ENCODE data around the gene CCDC33.

CCDC33 gene

GRCh38 chr15:74276560-74276959 is 40.4 kb downstream of the CCDC33 start:
- H3K27ac ChIP-seq (ENCODE audit: low read length, poor library complexity, severe bottlenecking): no peak overlapping the region
- peaks cover 71 to 79% of the 10 kb centered on the region in 2 experiments for H3K27me3 ChIP-seq (ENCODE audit: control insufficient read depth in 1 of 2, insufficient read depth in 1 of 2, low read length in 2 of 2)
- H3K79me1 ChIP-seq (replicated peaks; ENCODE audit: low read length, poor library complexity, severe bottlenecking): no peaks in the 10 kb centered on the region
- no peak overlapping the region for H2BK15ac ChIP-seq (ENCODE audit: low read depth, poor library complexity, severe bottlenecking)
- no peak overlapping the region for H2BK12ac ChIP-seq (ENCODE audit: low read length in 2 of 2)
- no peak overlapping the region for H4K8ac ChIP-seq (ENCODE audit: low read length)
- no peak overlapping the region for H2AK5ac ChIP-seq (ENCODE audit: low read length, severe bottlenecking)
- H4K91ac ChIP-seq (ENCODE audit: low read length): no peak overlapping the region
- H3K36me3 ChIP-seq (ENCODE audit: control insufficient read depth in 1 of 2, insufficient read depth in 2 of 2, low read depth in 1 of 2, low read length in 2 of 2): no peaks in the 10 kb centered on the region
- no peak overlapping the region for H2BK120ac ChIP-seq (ENCODE audit: low read depth, low read length)
- no peak for DNase-seq
- no peak overlapping the region for H3K9ac ChIP-seq (ENCODE audit: low read length)
- H3K9me3 ChIP-seq (ENCODE audit: control insufficient read depth, low read length): no peaks in the 10 kb centered on the region
- no peak overlapping the region for H3K4me3 ChIP-seq (ENCODE audit: insufficient read depth in 1 of 2, low read depth in 1 of 2, low read length in 2 of 2)
- 71% methylated on average over 2 of the region's 3 CpGs for WGBS
- H3K18ac ChIP-seq (ENCODE audit: low read depth in 1 of 2, low read length in 2 of 2): no peak overlapping the region
- no peaks in the 10 kb centered on the region for H3K4me1 ChIP-seq (ENCODE audit: control insufficient read depth, insufficient read depth, low read depth, low read length)
- peak overlapping the region in 1 of 2 experiments; percentile 51 for H3K14ac ChIP-seq (ENCODE audit: low read length in 2 of 2)
- no peak overlapping the region for H2BK5ac ChIP-seq (ENCODE audit: low read depth, low read length, poor library complexity, severe bottlenecking)
- no peak overlapping the region for H3K23ac ChIP-seq (ENCODE audit: low read length in 2 of 2)
- no peak overlapping the region for H3K4me2 ChIP-seq (ENCODE audit: low read length, poor library complexity, severe bottlenecking)
- no peak overlapping the region for H2AFZ ChIP-seq (ENCODE audit: low read depth, low read length)
- no peak overlapping the region for H3K4ac ChIP-seq (ENCODE audit: low read depth in 1 of 2, low read length in 2 of 2)

GRCh38 chr15:74277242-74277810 is 41.2 kb downstream of the CCDC33 start:
- Histone ChIP-seq H3K18ac (ENCODE audit: low read depth in 1 of 2, low read length in 2 of 2) (no peak overlapping the region), H2BK120ac (ENCODE audit: low read depth, low read length) (no peak overlapping the region), H3K14ac (ENCODE audit: low read length in 2 of 2) (no peak overlapping the region), H4K8ac (ENCODE audit: low read length) (no peak overlapping the region), H3K4me1 (ENCODE audit: control insufficient read depth, insufficient read depth, low read depth, low read length) (no peaks in the 10 kb centered on the region), H3K27me3 (ENCODE audit: control insufficient read depth in 1 of 2, insufficient read depth in 1 of 2, low read length in 2 of 2) (peaks cover 71 to 84% of the 10 kb centered on the region in 2 experiments), H2AK5ac (ENCODE audit: low read length, severe bottlenecking) (no peak overlapping the region), H3K27ac (ENCODE audit: low read length, poor library complexity, severe bottlenecking) (no peak overlapping the region), H3K9ac (ENCODE audit: low read length) (no peak overlapping the region), H3K36me3 (ENCODE audit: control insufficient read depth in 1 of 2, insufficient read depth in 2 of 2, low read depth in 1 of 2, low read length in 2 of 2) (no peaks in the 10 kb centered on the region), H3K4me2 (ENCODE audit: low read length, poor library complexity, severe bottlenecking) (no peak overlapping the region), H2AFZ (ENCODE audit: low read depth, low read length) (no peak overlapping the region), H3K79me1 (replicated peaks; ENCODE audit: low read length, poor library complexity, severe bottlenecking) (no peaks in the 10 kb centered on the region), H3K4me3 (ENCODE audit: insufficient read depth in 1 of 2, low read depth in 1 of 2, low read length in 2 of 2) (no peak overlapping the region), H3K4ac (ENCODE audit: low read depth in 1 of 2, low read length in 2 of 2) (no peak overlapping the region), H4K91ac (ENCODE audit: low read length) (no peak overlapping the region), H2BK15ac (ENCODE audit: low read depth, poor library complexity, severe bottlenecking) (no peak overlapping the region), H2BK5ac (ENCODE audit: low read depth, low read length, poor library complexity, severe bottlenecking) (no peak overlapping the region), H3K23ac (ENCODE audit: low read length in 2 of 2) (no peak overlapping the region), H2BK12ac (ENCODE audit: low read length in 2 of 2) (no peak overlapping the region), H3K9me3 (ENCODE audit: control insufficient read depth, low read length) (no peaks in the 10 kb centered on the region)
- 81% methylated on average over 7 of the region's 8 CpGs for WGBS
- DNase-seq: no peak

GRCh38 chr15:74278207-74278606 is 42.1 kb downstream of the CCDC33 start:
- Histone ChIP-seq H3K18ac (ENCODE audit: low read depth in 1 of 2, low read length in 2 of 2) (no peak overlapping the region), H3K27ac (ENCODE audit: low read length, poor library complexity, severe bottlenecking) (no peak overlapping the region), H3K79me1 (replicated peaks; ENCODE audit: low read length, poor library complexity, severe bottlenecking) (no peaks in the 10 kb centered on the region), H2BK5ac (ENCODE audit: low read depth, low read length, poor library complexity, severe bottlenecking) (no peak overlapping the region), H4K91ac (ENCODE audit: low read length) (no peak overlapping the region), H2BK120ac (ENCODE audit: low read depth, low read length) (no peak overlapping the region), H3K9me3 (ENCODE audit: control insufficient read depth, low read length) (no peaks in the 10 kb centered on the region), H3K23ac (ENCODE audit: low read length in 2 of 2) (no peak overlapping the region), H2AFZ (ENCODE audit: low read depth, low read length) (no peak overlapping the region), H2BK12ac (ENCODE audit: low read length in 2 of 2) (no peak overlapping the region), H3K27me3 (ENCODE audit: control insufficient read depth in 1 of 2, insufficient read depth in 1 of 2, low read length in 2 of 2) (peaks cover 74 to 87% of the 10 kb centered on the region in 2 experiments), H4K8ac (ENCODE audit: low read length) (no peak overlapping the region), H3K4me1 (ENCODE audit: control insufficient read depth, insufficient read depth, low read depth, low read length) (no peaks in the 10 kb centered on the region), H3K36me3 (ENCODE audit: control insufficient read depth in 1 of 2, insufficient read depth in 2 of 2, low read depth in 1 of 2, low read length in 2 of 2) (no peaks in the 10 kb centered on the region), H3K4ac (ENCODE audit: low read depth in 1 of 2, low read length in 2 of 2) (no peak overlapping the region), H3K9ac (ENCODE audit: low read length) (no peak overlapping the region), H3K4me3 (ENCODE audit: insufficient read depth in 1 of 2, low read depth in 1 of 2, low read length in 2 of 2) (no peak overlapping the region), H3K4me2 (ENCODE audit: low read length, poor library complexity, severe bottlenecking) (no peak overlapping the region), H2BK15ac (ENCODE audit: low read depth, poor library complexity, severe bottlenecking) (no peak overlapping the region), H3K14ac (ENCODE audit: low read length in 2 of 2) (no peak overlapping the region), H2AK5ac (ENCODE audit: low read length, severe bottlenecking) (no peak overlapping the region)
- no peak for DNase-seq
- WGBS: 68% methylated on average over 8 of the region's 8 CpGs

- no peaks in the 10 kb centered on the region for H3K4me1 ChIP-seq (ENCODE audit: control insufficient read depth, insufficient read depth, low read depth, low read length)
- H2BK120ac ChIP-seq (ENCODE audit: low read depth, low read length): no peak overlapping the region
- no peak overlapping the region for H2AK5ac ChIP-seq (ENCODE audit: low read length, severe bottlenecking)
- no peak overlapping the region for H3K4me2 ChIP-seq (ENCODE audit: low read length, poor library complexity, severe bottlenecking)
- no peaks in the 10 kb centered on the region for H3K79me1 ChIP-seq (replicated peaks; ENCODE audit: low read length, poor library complexity, severe bottlenecking)
- no peak for DNase-seq
- no peaks in the 10 kb centered on the region for H3K36me3 ChIP-seq (ENCODE audit: control insufficient read depth in 1 of 2, insufficient read depth in 2 of 2, low read depth in 1 of 2, low read length in 2 of 2)
- H3K9me3 ChIP-seq (ENCODE audit: control insufficient read depth, low read length): no peaks in the 10 kb centered on the region
- peaks cover 84 to 95% of the 10 kb centered on the region in 2 experiments for H3K27me3 ChIP-seq (ENCODE audit: control insufficient read depth in 1 of 2, insufficient read depth in 1 of 2, low read length in 2 of 2)
- no peak overlapping the region for H4K91ac ChIP-seq (ENCODE audit: low read length)
- H2AFZ ChIP-seq (ENCODE audit: low read depth, low read length): no peak overlapping the region
- H3K4me3 ChIP-seq (ENCODE audit: insufficient read depth in 1 of 2, low read depth in 1 of 2, low read length in 2 of 2): no peak overlapping the region
- 57% methylated on average over 8 of the region's 8 CpGs for WGBS
- no peak overlapping the region for H3K23ac ChIP-seq (ENCODE audit: low read length in 2 of 2)
- H4K8ac ChIP-seq (ENCODE audit: low read length): no peak overlapping the region
- H3K4ac ChIP-seq (ENCODE audit: low read depth in 1 of 2, low read length in 2 of 2): no peak overlapping the region
- H3K27ac ChIP-seq (ENCODE audit: low read length, poor library complexity, severe bottlenecking): no peak overlapping the region
- H2BK5ac ChIP-seq (ENCODE audit: low read depth, low read length, poor library complexity, severe bottlenecking): no peak overlapping the region
- no peak overlapping the region for H2BK12ac ChIP-seq (ENCODE audit: low read length in 2 of 2)
- H3K14ac ChIP-seq (ENCODE audit: low read length in 2 of 2): no peak overlapping the region
- H3K18ac ChIP-seq (ENCODE audit: low read depth in 1 of 2, low read length in 2 of 2): no peak overlapping the region
- no peak overlapping the region for H3K9ac ChIP-seq (ENCODE audit: low read length)
- H2BK15ac ChIP-seq (ENCODE audit: low read depth, poor library complexity, severe bottlenecking): no peak overlapping the region
Observed at GRCh38 chr15:74281147-74282133, 45.3 kb downstream of the CCDC33 start.
